K562 (cell line): ENCODE measurements around the gene ZC3H12C. TPM values are rescaled to one million over a fixed set of nuclear protein-coding genes. Genes with fewer than 3 reads are reported as not detected.

Experiments
- ATAC-seq: fragments of 200-7000 bp; cut with Tn5 transposase; 3 replicates; pipeline ENCODE4 v1.9.1; 2020; ENCODE audit warnings: moderate library complexity
- BruUV-seq: library from RNA; stranded (reverse); fragments of 400-500 nt; replicated peaks from 2 replicates; lab custom pipeline; 2021; lab: Mats Ljungman, UMichigan
- CTCF ChIA-PET: fragments of 300-600 bp; formaldehyde crosslinking; extraction: SDS; loops from one replicate; lab custom pipeline; 2021; ENCODE audit warnings: low intra/inter-chr PET ratio; lab: Yijun Ruan, JAX
- POLR2A ChIA-PET: fragments of 300-600, 350-650 bp; sonication (Branson Sonifier 250); formaldehyde crosslinking; extraction: SDS; loops from one replicate; lab custom pipeline; 2021; ENCODE audit warnings: antibody characterized with exemption, inconsistent platforms; lab: Yijun Ruan, JAX
- DNase-seq, 4 experiments: peaks; one replicate each; pipeline versions ENCODE4 v3.0.0 to v3.0.0-alpha.2; 2011 to 2018; ENCODE audit warnings: low spot score in 3 of 4, mixed read lengths in 3 of 4; ENCODE audit errors: extremely low read depth in 1 of 4
- FAIRE-seq: peaks from 2 replicates; lab custom pipeline; 2011; peaks lifted over from hg19 to GRCh38; lab: Jason Lieb, UNC
- H2AFZ ChIP-seq: 2 replicates; pipeline ENCODE4 v1.6.0; 2011; ENCODE audit warnings: low read depth, low read length, control low read depth, inconsistent platforms
- H3K27ac ChIP-seq: fragments of 200-600 bp; 3 replicates; pipeline ENCODE4 v1.8.0; 2011; ENCODE audit warnings: low read depth, mild to moderate bottlenecking, control low read depth, inconsistent platforms, low read length, moderate library complexity, mixed read lengths; ENCODE audit errors: extremely low read depth
- H3K27me3 ChIP-seq, 2 experiments: fragments of 300-600 bp in 1 of 2; 2 replicates in 1 of 2; 3 replicates in 1 of 2; pipeline versions ENCODE4 v1.6.0 to v1.8.0; 2011; ENCODE audit warnings: inconsistent platforms in 2 of 2, low read length in 2 of 2, mild to moderate bottlenecking in 1 of 2, mixed read lengths in 1 of 2, moderate library complexity in 1 of 2; ENCODE audit not compliant: control insufficient read depth in 2 of 2, insufficient read depth in 2 of 2
- H3K36me3 ChIP-seq: fragments of 300-600 bp; 3 replicates; pipeline ENCODE4 v1.8.0; 2011; ENCODE audit warnings: mild to moderate bottlenecking, low read length, inconsistent platforms; ENCODE audit not compliant: control insufficient read depth, insufficient read depth
- H3K4me1 ChIP-seq, 2 experiments: fragments of 200-600 bp in 1 of 2; replicated peaks in 1 of 2; 2 replicates in 1 of 2; 3 replicates in 1 of 2; pipeline versions ENCODE4 v1.5.1 to v1.8.0; 2011; ENCODE audit warnings: inconsistent platforms in 2 of 2, low read length in 2 of 2, mild to moderate bottlenecking in 1 of 2, mixed read lengths in 1 of 2, moderate library complexity in 1 of 2; ENCODE audit not compliant: control insufficient read depth in 2 of 2, insufficient read depth in 2 of 2
- H3K4me2 ChIP-seq: 2 replicates; pipeline ENCODE4 v1.6.1; 2011; ENCODE audit warnings: low read length, control low read depth, inconsistent platforms, mixed read lengths; ENCODE audit not compliant: insufficient read depth
- H3K4me3 ChIP-seq: fragments of 200-600 bp; sonication (generic), shearing (Covaris generic); 2 replicates; pipeline ENCODE4 v1.5.1; 2016; ENCODE audit warnings: control low read depth, inconsistent platforms
- H3K79me2 ChIP-seq: fragments of 200-600 bp; 3 replicates; pipeline ENCODE4 v1.8.0; 2011; ENCODE audit warnings: low read length, inconsistent platforms; ENCODE audit not compliant: control insufficient read depth, insufficient read depth
- H3K9ac ChIP-seq, 2 experiments: 2 replicates each; pipeline versions ENCODE4 v1.6.0 to v1.6.1; 2011; ENCODE audit warnings: low read depth in 2 of 2, low read length in 2 of 2, control low read depth in 1 of 2, inconsistent platforms in 1 of 2, mild to moderate bottlenecking in 1 of 2, mixed read lengths in 1 of 2; ENCODE audit not compliant: insufficient read depth in 1 of 2
- H3K9me1 ChIP-seq: one replicate; pipeline ENCODE4 v1.6.0; 2011; ENCODE audit warnings: inconsistent platforms, mild to moderate bottlenecking, low read length, moderate library complexity; ENCODE audit not compliant: control insufficient read depth, insufficient read depth
- H3K9me3 ChIP-seq: replicated peaks from 2 replicates; pipeline ENCODE4 v1.5.1; 2011; ENCODE audit warnings: low read depth, low read length, inconsistent platforms; ENCODE audit not compliant: control insufficient read depth, insufficient read depth
- H4K20me1 ChIP-seq: replicated peaks from 2 replicates; pipeline ENCODE4 v1.6.1; 2011; ENCODE audit warnings: low read length, inconsistent platforms, mixed read lengths; ENCODE audit not compliant: control insufficient read depth, insufficient read depth
- BACH1 ChIP-seq: fragments of 200-800 bp; sonication (Bioruptor generic); IDR thresholded peaks from 2 replicates; pipeline ENCODE4 v1.6.1; 2016; ENCODE audit warnings: missing genetic modification characterization, missing compliant biosample characterization
- BCOR ChIP-seq: fragments of 450-650 bp; IDR thresholded peaks from 2 replicates; pipeline ENCODE4 v1.6.1; 2016
- CBX2 ChIP-seq: fragments of 200-600 bp; sonication (generic); IDR thresholded peaks from one replicate; pipeline ENCODE4 v1.6.1; 2012; ENCODE audit warnings: mild to moderate bottlenecking, low read length, inconsistent platforms; ENCODE audit not compliant: insufficient read depth, poor library complexity, severe bottlenecking
- CHD4 ChIP-seq: fragments of 200-600 bp; sonication (generic); IDR thresholded peaks from 3 replicates; pipeline ENCODE4 v1.6.1; 2012; ENCODE audit warnings: low read depth, mild to moderate bottlenecking, mixed read lengths, low read length, inconsistent platforms; ENCODE audit not compliant: insufficient read depth, insufficient replicate concordance, poor library complexity, severe bottlenecking
- CREB1 ChIP-seq, 2 experiments: sonication (generic) in 1 of 2; formaldehyde crosslinking in 1 of 2; IDR thresholded peaks; 2 replicates each; pipeline versions ENCODE4 v1.6.1 to v1.8.0; 2012 to 2022; ENCODE audit warnings: inconsistent platforms in 1 of 2, mild to moderate bottlenecking in 1 of 2, missing genetic modification reagents in 1 of 2, moderate library complexity in 1 of 2
- JUN ChIP-seq, 2 experiments: sonication (generic) in 1 of 2; formaldehyde crosslinking in 1 of 2; IDR thresholded peaks; 2 replicates each; pipeline versions ENCODE4 v1.6.1 to v1.8.0; 2012 to 2022; ENCODE audit warnings: borderline replicate concordance in 2 of 2, mild to moderate bottlenecking in 2 of 2, improper control_type of control experiment in 1 of 2, low read depth in 1 of 2, low read length in 1 of 2, missing genetic modification reagents in 1 of 2
- LCOR ChIP-seq: sonication (generic); formaldehyde crosslinking; IDR thresholded peaks from 2 replicates; pipeline ENCODE4 v1.8.0; 2022; ENCODE audit warnings: mild to moderate bottlenecking, missing genetic modification reagents
- MXI1 ChIP-seq: IDR thresholded peaks from 2 replicates; pipeline ENCODE4 v1.6.1; 2011; ENCODE audit warnings: low read depth, mild to moderate bottlenecking, improper control_type of control experiment, low read length
- NFE2 ChIP-seq: IDR thresholded peaks from 2 replicates; pipeline ENCODE4 v1.6.1; 2014; ENCODE audit warnings: antibody characterized with exemption, low read depth
- POLR2B ChIP-seq: fragments of 450-650 bp; IDR thresholded peaks from 2 replicates; pipeline ENCODE4 v1.6.1; 2018; ENCODE audit warnings: low read depth; ENCODE audit not compliant: partially characterized antibody
- TAF9B ChIP-seq: fragments of 450-650 bp; IDR thresholded peaks from 2 replicates; pipeline ENCODE4 v1.6.1; 2018; ENCODE audit warnings: mild to moderate bottlenecking; ENCODE audit not compliant: partially characterized antibody
- TCFL5 ChIP-seq: fragments of 250-450 bp; sonication (Bioruptor Pico); conservative IDR thresholded peaks from 2 replicates; pipeline ENCODE4 v1.6.1; 2021; ENCODE audit warnings: mild to moderate bottlenecking, moderate library complexity, matching md5 sums
- TEAD1 ChIP-seq, 2 experiments: fragments of 450-650 bp in 1 of 2; sonication (generic) in 1 of 2; formaldehyde crosslinking; IDR thresholded peaks; 2 replicates each; pipeline versions ENCODE4 v1.4.0 to v1.8.0; 2020 to 2022; ENCODE audit warnings: mild to moderate bottlenecking in 2 of 2, missing genetic modification reagents in 1 of 2
- TEAD2 ChIP-seq: fragments of 450-650 bp; IDR thresholded peaks from 2 replicates; pipeline ENCODE4 v1.6.1; 2016; ENCODE audit warnings: missing genetic modification characterization, control low read depth, missing compliant biosample characterization
- WGBS: fragments of 100-300 bp; shearing (Covaris generic); methylation state at CpG from one replicate; pipeline ENCODE4 v1.1.6; 2016; ENCODE audit warnings: low coverage, mixed read lengths; ENCODE audit not compliant: insufficient coverage; ENCODE audit errors: missing lambda C conversion rate; 5-methylcytosine and 5-hydroxymethylcytosine counted together
- in situ Hi-C: fragments of 300-500 bp; cut with MboI; formaldehyde crosslinking; loops from 4 replicates; pipeline ENCODE4 v1.15.0; 2018; ENCODE audit warnings: inconsistent platforms, mixed read lengths
- intact Hi-C: fragments of 100-400 bp; cut with micrococcal nuclease; formaldehyde crosslinking; loops from 2 replicates; pipeline ENCODE4 v1.14.2; 2022
- polyA plus RNA-seq, 8 experiments: library from polyadenylated mRNA; depleted of rRNA in 4 of 8; stranded (reverse) in 5 of 8; unstranded in 3 of 8; fragments of >200 nt; fragmentation: Nextera tagmentation in 2 of 8; fragmentation: Illumina TruSeq in 1 of 8; extraction: Ambion mirVana in 2 of 8; extraction: Trizol in 1 of 8; gene quantifications; 2 replicates each; pipeline versions ENCODE4 v1.2.1 to v1.2.3, GENCODE V29; 2011 to 2014; ENCODE audit warnings: inconsistent platforms in 1 of 8, missing spikeins in 1 of 8
- total RNA-seq, 7 experiments: library from RNA; depleted of rRNA in 6 of 7; stranded (reverse); fragments of >200 nt in 6 of 7; fragmentation: Illumina TruSeq in 2 of 7; extraction: Trizol in 2 of 7; gene quantifications; 2 replicates each; pipeline versions ENCODE4 v1.2.1 to v1.2.3, GENCODE V29; 2011 to 2021; ENCODE audit warnings: low replicate concordance in 1 of 7
- TF ChIP-seq, protein P1 (sequence below): fragments of 250-450 bp; sonication (Bioruptor Pico); IDR thresholded peaks from 2 replicates; pipeline ENCODE4 v1.8.0; 2022; ENCODE audit warnings: inconsistent platforms
- TF ChIP-seq, protein P2 (sequence below): fragments of 150-350 bp; conservative IDR thresholded peaks from 2 replicates; pipeline ENCODE4 v1.6.1; 2014; ENCODE audit warnings: low read length
- TF ChIP-seq, protein P3 (sequence below): fragments of 450-650 bp; formaldehyde crosslinking; IDR thresholded peaks from 2 replicates; pipeline ENCODE4 v1.4.0; 2020; ENCODE audit warnings: mild to moderate bottlenecking, mixed read lengths

ZC3H12C gene
- total and polyA plus RNA-seq, 9 of the 15 experiments (the other 6 are each of a cell fraction or from before 2014, with no cell fraction given) = 0.56 to 5.9 (median 3.3) TPM

DNA sequence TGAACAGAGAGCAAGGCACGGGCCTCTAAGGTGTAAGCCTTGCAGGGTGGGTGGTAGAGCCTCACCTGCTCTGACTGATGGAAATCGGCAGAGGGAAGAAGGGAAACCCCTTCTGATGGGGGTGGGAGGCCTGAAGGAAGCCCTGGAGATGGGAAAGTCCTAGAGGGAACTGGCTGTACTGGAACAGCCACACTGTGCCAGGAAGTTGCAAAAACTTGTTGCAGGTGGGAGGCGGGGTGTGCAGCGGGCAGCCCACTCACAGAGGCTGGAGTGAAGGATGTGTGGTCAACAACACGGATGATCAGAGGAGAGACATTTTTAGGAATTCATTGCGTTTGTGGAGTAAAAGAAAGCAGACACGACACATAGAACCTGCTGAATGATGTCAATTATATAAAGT is 91.3 kb downstream of the ZC3H12C start:
- Histone ChIP-seq H3K4me3 (no peak overlapping the region), H3K36me3 (no peaks in the 10 kb centered on the region), H3K79me2 (no peaks in the 10 kb centered on the region), H3K4me2 (no peak overlapping the region), H3K4me1 (no peaks in the 10 kb centered on the region), H4K20me1 (no peaks in the 10 kb centered on the region), H3K9me3 (no peaks in the 10 kb centered on the region), H3K9ac (no peak overlapping the region), H3K27me3 (peaks cover 0 to 11% of the 10 kb centered on the region in 2 experiments; a peak in 1 of 5 replicates), H3K9me1 (no peaks in the 10 kb centered on the region), H2AFZ (no peak overlapping the region), H3K27ac (no peak overlapping the region)
- in situ Hi-C loops = loop anchor here (25.0 kb wide), 1 partner anchor 1053 kb away; the partner anchor contains the start of gene POU2AF2
- 22% methylated on average over 7 of the region's 7 CpGs for WGBS
- FAIRE-seq (no peak), DNase-seq (no peak), ATAC-seq (no peak)
- ChIA-PET POLR2A (no interaction called here), CTCF (no interaction called here)
- BruUV-seq = no TSS peak
- intact Hi-C loops = no loop called here
- no peak for TF ChIP-seq BCOR
- TF ChIP-seq TEAD1 (CRISPR knock-in tag; IDR thresholded peaks at IDR 0.05) = no peak
- no peak for TF ChIP-seq CBX2
- TF ChIP-seq CREB1 (IDR thresholded peaks at IDR 0.05) = no peak
- TF ChIP-seq CREB1 (CRISPR knock-in tag; IDR thresholded peaks at IDR 0.05) = no peak
- no peak for TF ChIP-seq MXI1
- TF ChIP-seq BACH1 (tag) = no peak
- no peak for TF ChIP-seq NFE2
- TF ChIP-seq LCOR (CRISPR knock-in tag) = no peak
- TF ChIP-seq, protein P1, sequence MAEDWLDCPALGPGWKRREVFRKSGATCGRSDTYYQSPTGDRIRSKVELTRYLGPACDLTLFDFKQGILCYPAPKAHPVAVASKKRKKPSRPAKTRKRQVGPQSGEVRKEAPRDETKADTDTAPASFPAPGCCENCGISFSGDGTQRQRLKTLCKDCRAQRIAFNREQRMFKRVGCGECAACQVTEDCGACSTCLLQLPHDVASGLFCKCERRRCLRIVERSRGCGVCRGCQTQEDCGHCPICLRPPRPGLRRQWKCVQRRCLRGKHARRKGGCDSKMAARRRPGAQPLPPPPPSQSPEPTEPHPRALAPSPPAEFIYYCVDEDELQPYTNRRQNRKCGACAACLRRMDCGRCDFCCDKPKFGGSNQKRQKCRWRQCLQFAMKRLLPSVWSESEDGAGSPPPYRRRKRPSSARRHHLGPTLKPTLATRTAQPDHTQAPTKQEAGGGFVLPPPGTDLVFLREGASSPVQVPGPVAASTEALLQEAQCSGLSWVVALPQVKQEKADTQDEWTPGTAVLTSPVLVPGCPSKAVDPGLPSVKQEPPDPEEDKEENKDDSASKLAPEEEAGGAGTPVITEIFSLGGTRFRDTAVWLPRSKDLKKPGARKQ = no peak
- no peak for TF ChIP-seq JUN (IDR thresholded peaks at IDR 0.05; ENCODE audit: borderline replicate concordance, low read depth, low read length)
- no peak for TF ChIP-seq JUN (CRISPR knock-in tag; IDR thresholded peaks at IDR 0.05; ENCODE audit: borderline replicate concordance)
- no peak for TF ChIP-seq CHD4
- TF ChIP-seq POLR2B = no peak
- TF ChIP-seq, protein P2, sequence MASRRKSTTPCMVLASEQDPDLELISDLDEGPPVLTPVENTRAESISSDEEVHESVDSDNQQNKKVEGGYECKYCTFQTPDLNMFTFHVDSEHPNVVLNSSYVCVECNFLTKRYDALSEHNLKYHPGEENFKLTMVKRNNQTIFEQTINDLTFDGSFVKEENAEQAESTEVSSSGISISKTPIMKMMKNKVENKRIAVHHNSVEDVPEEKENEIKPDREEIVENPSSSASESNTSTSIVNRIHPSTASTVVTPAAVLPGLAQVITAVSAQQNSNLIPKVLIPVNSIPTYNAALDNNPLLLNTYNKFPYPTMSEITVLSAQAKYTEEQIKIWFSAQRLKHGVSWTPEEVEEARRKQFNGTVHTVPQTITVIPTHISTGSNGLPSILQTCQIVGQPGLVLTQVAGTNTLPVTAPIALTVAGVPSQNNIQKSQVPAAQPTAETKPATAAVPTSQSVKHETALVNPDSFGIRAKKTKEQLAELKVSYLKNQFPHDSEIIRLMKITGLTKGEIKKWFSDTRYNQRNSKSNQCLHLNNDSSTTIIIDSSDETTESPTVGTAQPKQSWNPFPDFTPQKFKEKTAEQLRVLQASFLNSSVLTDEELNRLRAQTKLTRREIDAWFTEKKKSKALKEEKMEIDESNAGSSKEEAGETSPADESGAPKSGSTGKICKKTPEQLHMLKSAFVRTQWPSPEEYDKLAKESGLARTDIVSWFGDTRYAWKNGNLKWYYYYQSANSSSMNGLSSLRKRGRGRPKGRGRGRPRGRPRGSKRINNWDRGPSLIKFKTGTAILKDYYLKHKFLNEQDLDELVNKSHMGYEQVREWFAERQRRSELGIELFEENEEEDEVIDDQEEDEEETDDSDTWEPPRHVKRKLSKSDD = no peak
- no peak for TF ChIP-seq TCFL5 (CRISPR knock-in tag)
- no peak for TF ChIP-seq TAF9B
- TF ChIP-seq TEAD2 (tag) = no peak
- TF ChIP-seq, protein P3, sequence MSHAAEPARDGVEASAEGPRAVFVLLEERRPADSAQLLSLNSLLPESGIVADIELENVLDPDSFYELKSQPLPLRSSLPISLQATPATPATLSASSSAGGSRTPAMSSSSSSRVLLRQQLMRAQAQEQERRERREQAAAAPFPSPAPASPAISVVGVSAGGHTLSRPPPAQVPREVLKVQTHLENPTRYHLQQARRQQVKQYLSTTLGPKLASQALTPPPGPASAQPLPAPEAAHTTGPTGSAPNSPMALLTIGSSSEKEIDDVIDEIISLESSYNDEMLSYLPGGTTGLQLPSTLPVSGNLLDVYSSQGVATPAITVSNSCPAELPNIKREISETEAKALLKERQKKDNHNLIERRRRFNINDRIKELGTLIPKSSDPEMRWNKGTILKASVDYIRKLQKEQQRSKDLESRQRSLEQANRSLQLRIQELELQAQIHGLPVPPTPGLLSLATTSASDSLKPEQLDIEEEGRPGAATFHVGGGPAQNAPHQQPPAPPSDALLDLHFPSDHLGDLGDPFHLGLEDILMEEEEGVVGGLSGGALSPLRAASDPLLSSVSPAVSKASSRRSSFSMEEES (CRISPR knock-in tag) = no peak
